GM23248 (cell line): ENCODE data around the gene FYB1. TPM values are rescaled to one million over a fixed set of nuclear protein-coding genes. Genes with fewer than 3 reads are reported as not detected.

ENCODE experiments used
- DNase-seq: peaks from one replicate; pipeline ENCODE4 v3.0.0-alpha.2; 2015
- H2AFZ ChIP-seq: fragments of 200-600 bp; sonication (generic); 2 replicates; pipeline ENCODE4 v1.6.1; 2016; ENCODE audit warnings: antibody characterized with exemption
- H3F3A ChIP-seq: fragments of 200-600 bp; sonication (generic); 2 replicates; pipeline ENCODE4 v1.6.1; 2016; ENCODE audit warnings: mild to moderate bottlenecking, antibody characterized with exemption, mixed run types; ENCODE audit not compliant: insufficient read depth
- H3K27ac ChIP-seq: fragments of 200-600 bp; sonication (generic); 2 replicates; pipeline ENCODE4 v1.5.1; 2016; ENCODE audit warnings: mild to moderate bottlenecking
- H3K27me3 ChIP-seq: fragments of 200-600 bp; sonication (generic); replicated peaks from 2 replicates; pipeline ENCODE4 v1.6.1; 2016; ENCODE audit warnings: mild to moderate bottlenecking; ENCODE audit not compliant: insufficient read depth
- H3K36me3 ChIP-seq: fragments of 200-600 bp; sonication (generic); 2 replicates; pipeline ENCODE4 v1.6.1; 2016; ENCODE audit warnings: low read depth, mild to moderate bottlenecking
- H3K4me1 ChIP-seq: fragments of 200-600 bp; sonication (generic); 2 replicates; pipeline ENCODE4 v1.6.1; 2016; ENCODE audit warnings: mild to moderate bottlenecking; ENCODE audit not compliant: insufficient read depth
- H3K4me2 ChIP-seq: fragments of 200-600 bp; sonication (generic); one replicate; pipeline ENCODE4 v1.6.1; 2016; ENCODE audit warnings: mild to moderate bottlenecking; ENCODE audit not compliant: unreplicated experiment
- H3K4me3 ChIP-seq: fragments of 200-600 bp; sonication (generic); 2 replicates; pipeline ENCODE4 v1.5.1; 2016; ENCODE audit warnings: mild to moderate bottlenecking
- H3K79me2 ChIP-seq: fragments of 200-600 bp; sonication (generic); 2 replicates; pipeline ENCODE4 v1.6.1; 2016; ENCODE audit warnings: mild to moderate bottlenecking; ENCODE audit not compliant: insufficient read depth
- H3K9ac ChIP-seq: fragments of 200-600 bp; sonication (generic); 2 replicates; pipeline ENCODE4 v1.6.1; 2016; ENCODE audit warnings: mild to moderate bottlenecking
- H3K9me2 ChIP-seq: fragments of 200-600 bp; sonication (generic); 2 replicates; pipeline ENCODE4 v1.6.1; 2016; ENCODE audit warnings: mixed run types, mild to moderate bottlenecking, moderate library complexity; ENCODE audit not compliant: insufficient read depth
- H3K9me3 ChIP-seq: fragments of 200-600 bp; sonication (generic); one replicate; pipeline ENCODE4 v1.6.1; 2017; ENCODE audit warnings: low read depth
- H4K20me1 ChIP-seq: fragments of 200-600 bp; sonication (generic); 2 replicates; pipeline ENCODE4 v1.6.0; 2016; ENCODE audit not compliant: insufficient read depth
- EZH2 ChIP-seq: fragments of 200-600 bp; sonication (generic); IDR thresholded peaks from 2 replicates; pipeline ENCODE4 v1.6.1; 2018; ENCODE audit warnings: antibody characterized with exemption, mild to moderate bottlenecking; ENCODE audit not compliant: insufficient read depth, poor library complexity, severe bottlenecking
- EZH2phosphoT487 ChIP-seq: fragments of 200-600 bp; sonication (generic); IDR thresholded peaks from 2 replicates; pipeline ENCODE4 v1.6.1; 2018; ENCODE audit warnings: antibody characterized with exemption, moderate library complexity, mild to moderate bottlenecking, low read depth; ENCODE audit not compliant: insufficient read depth
- WGBS, 2 experiments: methylation state at CpG; one replicate each; pipeline ENCODE4 v1.1.6; 2015 to 2017; ENCODE audit warnings: low lambda C conversion rate in 2 of 2, low coverage in 1 of 2; ENCODE audit errors: missing lambda C conversion rate in 2 of 2; 5-methylcytosine and 5-hydroxymethylcytosine counted together
- in situ Hi-C: fragments of 300-500 bp; cut with MboI; formaldehyde crosslinking; loops from 2 replicates; pipeline ENCODE4 v1.15.0; 2020
- polyA plus RNA-seq: library from polyadenylated mRNA; unstranded; fragments of >200 nt; fragmentation: Nextera tagmentation; extraction: Ambion mirVana; gene quantifications from 2 replicates; pipeline ENCODE4 v1.2.1, GENCODE V29; 2016
- total RNA-seq: library from RNA; depleted of rRNA; stranded (reverse); fragments of >200 nt; shearing (Covaris generic); gene quantifications from 2 replicates; pipeline ENCODE4 v1.2.3, GENCODE V29; 2014

The FYB1 gene
- total and polyA plus RNA-seq, 2 experiments from 2014 or later = 0.11 TPM; not detected in 1

- Histone ChIP-seq H3K27me3 (no peaks in the 10 kb centered on the region), H3K4me1 (peaks cover 33% of the 10 kb centered on the region), H3K9ac (peak overlapping the region; percentile 8; the same call in 1 of the 2 replicates), H3F3A (peaks cover 17% of the 10 kb centered on the region; the same call in 1 of the 2 replicates), H3K9me2 (no peaks in the 10 kb centered on the region), H3K79me2 (peaks cover 28% of the 10 kb centered on the region), H3K4me3 (peak overlapping the region; percentile 32; the same call in 1 of the 2 replicates), H3K27ac (no peak overlapping the region), H3K36me3 (no peaks in the 10 kb centered on the region), H3K4me2 (peak overlapping the region; percentile 71), H3K9me3 (no peaks in the 10 kb centered on the region), H4K20me1 (no peaks in the 10 kb centered on the region; the same call in 1 of the 2 replicates), H2AFZ (peak overlapping the region; percentile 69)
- in situ Hi-C loops = no loop called here
- TF ChIP-seq EZH2 (no peak), EZH2phosphoT487 (no peak)
- DNase-seq = no peak
- WGBS, 2 experiments = 80 to 84% methylated on average over 6 of the region's 6 CpGs
Measured at GRCh38 chr5:39076101-39076756, 143.1 kb downstream of the FYB1 start.

GRCh38 chr5:39074017-39074814, 145.1 kb downstream of the FYB1 start, which contains the start of gene RICTOR:
Gene RICTOR, minus strand, starts transcription at chr5:39074399. Its CDS starts 22 bp downstream, at chr5:39074377.
- in situ Hi-C loops = no loop called here
- H3K79me2 ChIP-seq = peaks cover 48% of the 10 kb centered on the region

GRCh38 chr5:39073767-39074016, 145.7 kb downstream of the FYB1 start:
- in situ Hi-C loops = no loop called here
- H3K36me3 ChIP-seq = no peaks in the 10 kb centered on the region; the same call in 1 of the 2 replicates
- H3K4me2 ChIP-seq = peak overlapping the region; percentile 95
- peaks cover 17% of the 10 kb centered on the region; the same call in 1 of the 2 replicates for H3F3A ChIP-seq
- TF ChIP-seq EZH2 (no peak), EZH2phosphoT487 (no peak)
- peak overlapping the region; percentile 98 for H3K9ac ChIP-seq
- no peak for DNase-seq
- H2AFZ ChIP-seq = peak overlapping the region; percentile 67
- 0 to 2% methylated on average over 2 to 13 of the region's 29 CpGs for WGBS, 2 experiments
- H3K27ac ChIP-seq = peak overlapping the region; percentile 97
- H3K27me3 ChIP-seq = no peaks in the 10 kb centered on the region
- no peaks in the 10 kb centered on the region; the same call in 1 of the 2 replicates for H4K20me1 ChIP-seq
- no peaks in the 10 kb centered on the region for H3K9me3 ChIP-seq
- H3K79me2 ChIP-seq = peaks cover 53% of the 10 kb centered on the region
- H3K4me3 ChIP-seq = peak overlapping the region; percentile 90
- no peaks in the 10 kb centered on the region for H3K9me2 ChIP-seq
- H3K4me1 ChIP-seq = peaks cover 33% of the 10 kb centered on the region

More at GRCh38 chr5:39074017-39074814, 145.1 kb downstream of the FYB1 start, which contains the start of gene RICTOR:
- H2AFZ ChIP-seq = peak within 1 kb of the TSS; percentile 90
- H3F3A ChIP-seq = peaks cover 17% of the 10 kb centered on the region; the same call in 1 of the 2 replicates
- peak within 1 kb of the TSS; percentile 95 for H3K4me2 ChIP-seq
- peaks cover 33% of the 10 kb centered on the region for H3K4me1 ChIP-seq
- H3K4me3 ChIP-seq = peak within 1 kb of the TSS; percentile 90
- H3K27me3 ChIP-seq = no peaks in the 10 kb centered on the region
- H3K36me3 ChIP-seq = no peaks in the 10 kb centered on the region; the same call in 1 of the 2 replicates
- no peaks in the 10 kb centered on the region for H3K9me2 ChIP-seq
- H3K9me3 ChIP-seq = no peaks in the 10 kb centered on the region
- TF ChIP-seq EZH2 (no peak), EZH2phosphoT487 (no peak)
- DNase-seq = peak; percentile 95
- 0 to 1% methylated on average over 40 to 83 of the region's 94 CpGs for WGBS, 2 experiments
- H4K20me1 ChIP-seq = no peaks in the 10 kb centered on the region; the same call in 1 of the 2 replicates
- H3K9ac ChIP-seq = peak within 1 kb of the TSS; percentile 98
- H3K27ac ChIP-seq = peak within 1 kb of the TSS; percentile 97
